GM12865 (cell line): ENCODE data around the gene PLXDC2.

ENCODE experiments used
- DNase-seq: peaks from one replicate; pipeline ENCODE4 v3.0.0; 2010; ENCODE audit warnings: low read depth
- H3K4me3 ChIP-seq: 2 replicates; pipeline ENCODE4 v1.5.1; 2011; ENCODE audit warnings: mild to moderate bottlenecking, low read depth, low read length, control low read depth
- CTCF ChIP-seq: IDR thresholded peaks from 2 replicates; pipeline ENCODE4 v1.5.1; 2011; ENCODE audit warnings: low read length, control low read depth, low read depth, inconsistent platforms; ENCODE audit not compliant: insufficient read depth; ENCODE audit errors: missing control alignments

PLXDC2 gene

GRCh38 chr10:20084451-20084850 lies 268.2 kb downstream of the PLXDC2 start:
- no peak for DNase-seq
- TF ChIP-seq CTCF = no peak
- H3K4me3 ChIP-seq = no peak overlapping the region

GRCh38 chr10:20085115-20085514 lies 268.9 kb downstream of the PLXDC2 start:
- no peak for DNase-seq
- no peak overlapping the region for H3K4me3 ChIP-seq
- no peak for TF ChIP-seq CTCF

GRCh38 chr10:20087353-20087752 lies 271.1 kb downstream of the PLXDC2 start:
- TF ChIP-seq CTCF = no peak
- no peak for DNase-seq
- H3K4me3 ChIP-seq = no peak overlapping the region

- no peak overlapping the region for H3K4me3 ChIP-seq
- no peak for TF ChIP-seq CTCF
- DNase-seq = no peak
Measured at GRCh38 chr10:20088061-20088701, 271.9 kb downstream of the PLXDC2 start.

GRCh38 chr10:20089879-20090278 lies 273.6 kb downstream of the PLXDC2 start:
- TF ChIP-seq CTCF = no peak
- DNase-seq = no peak
- no peak overlapping the region for H3K4me3 ChIP-seq

GRCh38 chr10:20090831-20091230 lies 274.6 kb downstream of the PLXDC2 start:
- H3K4me3 ChIP-seq = no peak overlapping the region
- TF ChIP-seq CTCF = no peak
- DNase-seq = no peak

GRCh38 chr10:20091698-20092097 lies 275.5 kb downstream of the PLXDC2 start:
- H3K4me3 ChIP-seq = no peak overlapping the region
- no peak for TF ChIP-seq CTCF
- DNase-seq = no peak
